Testis (tissue), 2 donors: Measurements from ENCODE around the gene AUH.

ENCODE experiments used
- CTCF ChIP-seq, 3 experiments: fragments of 450-650 bp in 2 of 3; fragments of 200-600 bp in 1 of 3; sonication (generic) in 1 of 3; IDR thresholded peaks; one replicate each; pipeline ENCODE4 v1.5.1; 2016 to 2019; ENCODE audit warnings: antibody characterized with exemption in 3 of 3, mild to moderate bottlenecking in 2 of 3, moderate library complexity in 1 of 3
- POLR2A ChIP-seq: fragments of 450-650 bp; IDR thresholded peaks from one replicate; pipeline ENCODE4 v1.6.1; 2017; ENCODE audit warnings: antibody characterized with exemption, mild to moderate bottlenecking, moderate library complexity

GRCh38 chr9:91219557-91219956, 142.2 kb downstream of the AUH start:
- TF ChIP-seq CTCF (IDR thresholded peaks at IDR 0.05) (no peak), POLR2A (no peak)
